ENCODE measurements around the gene ZNF581.

The ZNF581 gene

DNA sequence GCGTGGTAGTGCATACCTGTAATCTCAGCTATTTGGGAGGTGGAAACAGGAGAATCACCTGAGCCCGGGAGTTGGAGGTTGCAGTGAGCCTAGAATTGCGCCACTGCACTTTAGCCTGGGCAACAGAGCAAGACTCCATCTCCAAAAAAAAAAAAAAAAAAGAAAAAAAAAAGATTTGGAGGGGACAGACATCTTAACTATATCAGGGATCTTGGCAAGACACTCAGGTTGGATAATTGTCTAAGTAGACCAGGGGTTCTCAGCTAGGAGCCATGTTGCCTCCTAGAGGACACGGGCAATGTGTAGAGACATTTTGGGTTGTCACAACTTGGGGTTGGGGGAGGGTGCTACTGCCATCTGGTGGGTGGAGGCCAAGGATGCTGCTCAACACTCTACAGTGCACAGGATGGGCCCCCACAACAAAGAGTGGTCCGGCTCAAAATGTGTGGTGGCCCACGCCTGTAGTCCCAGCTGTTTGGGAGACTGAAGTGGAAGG, 4.5 kb upstream of the ZNF581 start:
- DNase-seq (ENCODE audit: low read depth in 1 of 2, low spot score in 1 of 2): peak in 1 of 2 experiments; percentile 76
- Histone ChIP-seq H3K27ac (replicated peaks) (no peak overlapping the region), H3K27me3 (ENCODE audit: insufficient read depth, poor library complexity, severe bottlenecking) (no peaks in the 10 kb centered on the region), H3K4me3 (replicated peaks; ENCODE audit: insufficient read depth, low read length) (no peak overlapping the region)
- TF ChIP-seq, protein P1, sequence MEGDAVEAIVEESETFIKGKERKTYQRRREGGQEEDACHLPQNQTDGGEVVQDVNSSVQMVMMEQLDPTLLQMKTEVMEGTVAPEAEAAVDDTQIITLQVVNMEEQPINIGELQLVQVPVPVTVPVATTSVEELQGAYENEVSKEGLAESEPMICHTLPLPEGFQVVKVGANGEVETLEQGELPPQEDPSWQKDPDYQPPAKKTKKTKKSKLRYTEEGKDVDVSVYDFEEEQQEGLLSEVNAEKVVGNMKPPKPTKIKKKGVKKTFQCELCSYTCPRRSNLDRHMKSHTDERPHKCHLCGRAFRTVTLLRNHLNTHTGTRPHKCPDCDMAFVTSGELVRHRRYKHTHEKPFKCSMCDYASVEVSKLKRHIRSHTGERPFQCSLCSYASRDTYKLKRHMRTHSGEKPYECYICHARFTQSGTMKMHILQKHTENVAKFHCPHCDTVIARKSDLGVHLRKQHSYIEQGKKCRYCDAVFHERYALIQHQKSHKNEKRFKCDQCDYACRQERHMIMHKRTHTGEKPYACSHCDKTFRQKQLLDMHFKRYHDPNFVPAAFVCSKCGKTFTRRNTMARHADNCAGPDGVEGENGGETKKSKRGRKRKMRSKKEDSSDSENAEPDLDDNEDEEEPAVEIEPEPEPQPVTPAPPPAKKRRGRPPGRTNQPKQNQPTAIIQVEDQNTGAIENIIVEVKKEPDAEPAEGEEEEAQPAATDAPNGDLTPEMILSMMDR (IDR thresholded peaks at IDR 0.05; ENCODE audit: insufficient read depth, low read length): peak; percentile 31
- no peak for TF ChIP-seq SPI1 (IDR thresholded peaks at IDR 0.05; ENCODE audit: borderline replicate concordance, low read depth)

DNA sequence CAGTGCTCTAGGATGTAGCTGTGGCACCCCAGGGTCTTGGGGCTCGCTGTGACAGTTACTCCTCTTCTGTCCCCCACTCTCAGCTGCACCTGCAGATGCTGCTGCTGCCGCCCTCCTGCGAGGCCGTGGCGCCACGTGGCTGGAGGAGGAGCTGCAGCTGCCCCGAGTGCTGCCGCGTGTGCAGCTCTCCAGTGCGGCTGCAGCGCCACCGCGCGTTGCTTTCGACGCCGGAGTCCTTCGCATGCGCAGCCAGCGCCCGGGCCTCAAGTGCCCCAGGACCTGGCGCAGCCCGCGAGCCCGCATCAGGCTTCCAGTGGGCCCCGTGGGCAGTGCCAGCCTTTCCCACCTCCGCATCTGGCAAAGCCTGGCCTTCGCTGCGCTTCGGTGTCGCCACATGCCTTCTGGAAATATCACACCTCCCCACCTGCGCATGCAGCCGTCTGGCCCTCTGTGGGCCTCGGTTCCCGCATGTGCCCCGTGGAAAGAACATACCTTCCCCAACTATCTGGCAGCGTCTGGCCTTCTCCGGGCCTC, 3.3 kb upstream of the ZNF581 start:
- DNase-seq (ENCODE audit: low read depth in 1 of 2, low spot score in 1 of 2): peak in 1 of 2 experiments; percentile 44
- Histone ChIP-seq H3K27me3 (ENCODE audit: insufficient read depth, poor library complexity, severe bottlenecking) (no peaks in the 10 kb centered on the region), H3K4me3 (replicated peaks; ENCODE audit: insufficient read depth, low read length) (peak overlapping the region; percentile 91), H3K27ac (replicated peaks) (peak overlapping the region; percentile 79)
- TF ChIP-seq SPI1 (IDR thresholded peaks at IDR 0.05; ENCODE audit: borderline replicate concordance, low read depth): no peak
- no peak for TF ChIP-seq GABPA (IDR thresholded peaks at IDR 0.05; ENCODE audit: low read depth)
- peak; percentile 60 for TF ChIP-seq POLR2AphosphoS5 (IDR thresholded peaks at IDR 0.05; ENCODE audit: low read depth)
- TF ChIP-seq, protein P2, sequence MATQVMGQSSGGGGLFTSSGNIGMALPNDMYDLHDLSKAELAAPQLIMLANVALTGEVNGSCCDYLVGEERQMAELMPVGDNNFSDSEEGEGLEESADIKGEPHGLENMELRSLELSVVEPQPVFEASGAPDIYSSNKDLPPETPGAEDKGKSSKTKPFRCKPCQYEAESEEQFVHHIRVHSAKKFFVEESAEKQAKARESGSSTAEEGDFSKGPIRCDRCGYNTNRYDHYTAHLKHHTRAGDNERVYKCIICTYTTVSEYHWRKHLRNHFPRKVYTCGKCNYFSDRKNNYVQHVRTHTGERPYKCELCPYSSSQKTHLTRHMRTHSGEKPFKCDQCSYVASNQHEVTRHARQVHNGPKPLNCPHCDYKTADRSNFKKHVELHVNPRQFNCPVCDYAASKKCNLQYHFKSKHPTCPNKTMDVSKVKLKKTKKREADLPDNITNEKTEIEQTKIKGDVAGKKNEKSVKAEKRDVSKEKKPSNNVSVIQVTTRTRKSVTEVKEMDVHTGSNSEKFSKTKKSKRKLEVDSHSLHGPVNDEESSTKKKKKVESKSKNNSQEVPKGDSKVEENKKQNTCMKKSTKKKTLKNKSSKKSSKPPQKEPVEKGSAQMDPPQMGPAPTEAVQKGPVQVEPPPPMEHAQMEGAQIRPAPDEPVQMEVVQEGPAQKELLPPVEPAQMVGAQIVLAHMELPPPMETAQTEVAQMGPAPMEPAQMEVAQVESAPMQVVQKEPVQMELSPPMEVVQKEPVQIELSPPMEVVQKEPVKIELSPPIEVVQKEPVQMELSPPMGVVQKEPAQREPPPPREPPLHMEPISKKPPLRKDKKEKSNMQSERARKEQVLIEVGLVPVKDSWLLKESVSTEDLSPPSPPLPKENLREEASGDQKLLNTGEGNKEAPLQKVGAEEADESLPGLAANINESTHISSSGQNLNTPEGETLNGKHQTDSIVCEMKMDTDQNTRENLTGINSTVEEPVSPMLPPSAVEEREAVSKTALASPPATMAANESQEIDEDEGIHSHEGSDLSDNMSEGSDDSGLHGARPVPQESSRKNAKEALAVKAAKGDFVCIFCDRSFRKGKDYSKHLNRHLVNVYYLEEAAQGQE (IDR thresholded peaks at IDR 0.05; ENCODE audit: insufficient replicate concordance, low read depth): no peak

DNA sequence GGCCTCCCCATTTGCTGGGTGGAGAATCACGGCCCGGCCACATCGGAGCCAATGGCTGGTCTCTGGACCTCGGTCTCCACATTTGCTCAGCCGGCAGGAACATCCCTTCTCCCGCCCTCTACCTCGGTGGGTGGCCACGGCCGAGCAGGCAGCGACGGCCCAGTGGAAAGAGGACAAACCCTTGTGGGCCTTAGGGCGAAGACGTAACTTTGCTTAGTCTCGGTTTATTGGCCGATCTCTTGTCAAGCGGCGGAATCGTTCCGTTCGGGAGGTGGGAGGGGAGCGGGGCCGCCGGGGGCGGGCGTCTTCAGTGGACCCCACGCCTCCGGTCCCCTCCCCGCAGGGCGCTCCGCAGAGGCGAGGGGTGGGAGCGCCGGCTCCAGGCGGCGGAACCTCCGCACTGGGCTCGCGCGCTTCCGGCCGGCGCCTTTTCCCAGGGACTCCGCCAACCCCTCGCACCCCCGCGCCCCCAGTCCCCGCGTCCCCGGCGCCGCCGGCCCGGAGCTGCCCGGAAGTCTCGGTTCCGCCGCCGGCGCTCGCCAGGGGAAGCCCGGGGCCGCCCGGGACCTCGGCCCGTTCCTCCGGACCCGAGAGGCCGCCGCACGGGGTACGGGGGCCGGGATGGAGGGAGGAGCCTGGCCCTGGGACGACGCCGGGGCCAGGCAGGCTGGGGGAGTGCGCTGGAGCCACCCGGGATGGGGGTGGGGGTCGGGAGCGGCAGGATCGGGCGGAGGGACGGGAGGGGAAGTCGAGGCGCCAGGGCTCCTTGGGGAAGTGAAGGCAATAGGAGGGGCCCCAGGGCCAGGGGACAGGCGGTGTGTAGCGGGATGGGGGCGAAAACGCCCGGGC, 2.6 kb upstream of the ZNF581 start, which contains the start of gene ZNF580:
Gene ZNF580, plus strand, starts transcription at position 426 of the 849 bp plus-strand sequence. CDS start 1,507 bp downstream, outside the sequence.
- H3K4me3 ChIP-seq (replicated peaks; ENCODE audit: insufficient read depth, low read length): peak within 1 kb of the TSS; percentile 91
- peak in 1 of 2 experiments; percentile 54 for DNase-seq (ENCODE audit: low read depth in 1 of 2, low spot score in 1 of 2)
- H3K27ac ChIP-seq (replicated peaks): peak within 1 kb of the TSS; percentile 79
- H3K27me3 ChIP-seq (ENCODE audit: insufficient read depth, poor library complexity, severe bottlenecking): no peaks in the 10 kb centered on the region
- TF ChIP-seq SPI1 (IDR thresholded peaks at IDR 0.05; ENCODE audit: borderline replicate concordance, low read depth) (no peak), GABPA (IDR thresholded peaks at IDR 0.05; ENCODE audit: low read depth) (peak; percentile 62; the same call in 1 of the 2 replicates)
- TF ChIP-seq, protein P1 (IDR thresholded peaks at IDR 0.05; ENCODE audit: insufficient read depth, low read length): no peak

DNA sequence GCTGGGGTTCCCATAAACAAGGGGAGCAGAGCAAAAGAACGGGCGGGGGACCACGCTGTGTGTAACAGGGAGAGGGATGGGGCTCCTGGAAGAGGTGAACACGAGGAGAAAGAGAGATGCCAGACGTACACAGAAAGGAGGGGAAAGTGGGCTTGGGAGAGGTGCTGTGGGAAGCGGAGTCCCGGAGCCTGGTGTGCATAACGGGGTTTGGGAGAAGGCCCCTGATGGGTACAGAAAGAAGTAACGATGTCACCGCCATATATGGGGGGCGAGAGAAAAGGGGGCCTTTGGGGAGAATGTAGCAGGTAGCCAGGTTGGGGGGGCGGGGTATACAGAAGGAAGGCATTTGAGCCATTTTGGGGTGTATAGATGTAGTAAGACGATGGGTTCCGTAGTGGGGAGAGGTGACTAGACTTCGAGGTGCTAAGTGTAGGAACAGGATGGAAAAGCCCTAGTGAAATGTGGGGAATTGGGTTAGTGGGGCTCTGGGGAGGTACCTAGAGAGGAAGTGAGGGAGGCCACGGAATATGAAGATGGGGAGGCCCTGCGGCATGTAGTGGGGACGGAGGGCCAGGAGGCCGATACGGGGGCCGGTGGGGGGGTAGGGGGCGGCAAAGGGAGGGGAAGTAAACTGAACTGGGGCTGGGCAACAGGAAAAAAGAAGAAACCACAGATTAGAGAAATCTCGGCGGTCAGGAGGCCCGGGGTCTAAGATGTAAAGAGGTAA, 1.9 kb upstream of the ZNF581 start:
- DNase-seq (ENCODE audit: low read depth in 1 of 2, low spot score in 1 of 2): no peak
- H3K4me3 ChIP-seq (replicated peaks; ENCODE audit: insufficient read depth, low read length): peak overlapping the region; percentile 91

More for the DNA sequence above, 1.9 kb upstream of the ZNF581 start:
- Histone ChIP-seq H3K27me3 (ENCODE audit: insufficient read depth, poor library complexity, severe bottlenecking) (no peaks in the 10 kb centered on the region), H3K27ac (replicated peaks) (peak overlapping the region; percentile 79)
- TF ChIP-seq GABPA (IDR thresholded peaks at IDR 0.05; ENCODE audit: low read depth) (no peak; the same call in 1 of the 2 replicates), POLR2AphosphoS5 (IDR thresholded peaks at IDR 0.05; ENCODE audit: low read depth) (no peak), SPI1 (IDR thresholded peaks at IDR 0.05; ENCODE audit: borderline replicate concordance, low read depth) (peak; percentile 75)
